HEK293 (cell line): ENCODE data around the gene TRMT112.

Experiments used
- CTCF ChIA-PET: fragments of 350-600 bp; formaldehyde crosslinking; extraction: SDS; loops from one replicate; lab custom pipeline; 2021; ENCODE audit warnings: antibody characterized with exemption; lab: Yijun Ruan, JAX
- POLR2A ChIA-PET: fragments of 300-600 bp; formaldehyde crosslinking; extraction: SDS; loops from one replicate; lab custom pipeline; 2020; ENCODE audit warnings: antibody characterized with exemption, inconsistent platforms; lab: Yijun Ruan, JAX
- H3K27ac ChIP-seq: fragments of 200-500 bp; sonication (Bioruptor generic); 2 replicates; pipeline ENCODE4 v1.5.1; 2014; ENCODE audit warnings: low read depth, low read length, control low read depth, inconsistent platforms; ENCODE audit errors: extremely low read depth
- H3K36me3 ChIP-seq, 2 experiments: fragments of 200-500 bp in 1 of 2; sonication (Bioruptor generic) in 1 of 2; 1 replicate in 1 of 2; 2 replicates in 1 of 2; pipeline ENCODE4 v1.5.1; 2014 to 2017; ENCODE audit warnings: inconsistent platforms in 2 of 2, low read length in 2 of 2; ENCODE audit not compliant: control insufficient read depth in 2 of 2, insufficient read depth in 1 of 2
- H3K4me1 ChIP-seq: fragments of 200-500 bp; sonication (Bioruptor generic); 2 replicates; pipeline ENCODE4 v1.5.1; 2014; ENCODE audit warnings: mild to moderate bottlenecking, low read length, inconsistent platforms; ENCODE audit not compliant: control insufficient read depth, insufficient read depth
- H3K4me3 ChIP-seq: 2 replicates; pipeline ENCODE4 v1.5.1; 2011; ENCODE audit warnings: low read depth, mild to moderate bottlenecking, control low read depth, low read length, moderate library complexity
- H3K9me3 ChIP-seq: fragments of 200-500 bp; sonication (Bioruptor generic); 2 replicates; pipeline ENCODE4 v1.5.1; 2014; ENCODE audit warnings: low read depth, low read length, inconsistent platforms; ENCODE audit not compliant: control insufficient read depth, insufficient read depth
- BCL11A ChIP-seq: fragments of 450-650 bp; formaldehyde crosslinking; IDR thresholded peaks from 2 replicates; pipeline ENCODE4 v1.5.1; 2016; ENCODE audit warnings: low read depth, missing biosample characterization, missing genetic modification characterization
- GLIS1 ChIP-seq: fragments of 450-650 bp; formaldehyde crosslinking; IDR thresholded peaks from 2 replicates; pipeline ENCODE4 v1.5.1; 2016; ENCODE audit warnings: missing biosample characterization, missing genetic modification characterization
- HOXC10 ChIP-seq: sonication (generic); formaldehyde crosslinking; IDR thresholded peaks from 2 replicates; pipeline ENCODE4 v1.8.1; 2023; ENCODE audit warnings: mild to moderate bottlenecking, missing genetic modification reagents
- HOXD13 ChIP-seq: sonication (generic); formaldehyde crosslinking; IDR thresholded peaks from 2 replicates; pipeline ENCODE4 v1.8.0; 2022; ENCODE audit warnings: missing genetic modification reagents, borderline replicate concordance
- KLF1 ChIP-seq: fragments of 450-650 bp; formaldehyde crosslinking; IDR thresholded peaks from 2 replicates; pipeline ENCODE4 v1.5.1; 2016; ENCODE audit warnings: missing biosample characterization, missing genetic modification characterization
- REPIN1 ChIP-seq: fragments of 450-650 bp; formaldehyde crosslinking; IDR thresholded peaks from 2 replicates; pipeline ENCODE4 v1.5.1; 2017; ENCODE audit warnings: missing biosample characterization, missing genetic modification characterization, low read depth
- SCRT2 ChIP-seq: fragments of 450-650 bp; formaldehyde crosslinking; IDR thresholded peaks from 2 replicates; pipeline ENCODE4 v1.5.1; 2016; ENCODE audit warnings: missing biosample characterization, missing genetic modification characterization
- SP2 ChIP-seq: fragments of 450-650 bp; formaldehyde crosslinking; IDR thresholded peaks from 2 replicates; pipeline ENCODE4 v1.5.1; 2016; ENCODE audit warnings: missing biosample characterization, missing genetic modification characterization
- ZBTB17 ChIP-seq: fragments of 450-650 bp; formaldehyde crosslinking; IDR thresholded peaks from 2 replicates; pipeline ENCODE4 v1.5.1; 2016; ENCODE audit warnings: missing biosample characterization, missing genetic modification characterization
- ZBTB7A ChIP-seq: fragments of 450-650 bp; formaldehyde crosslinking; IDR thresholded peaks from 2 replicates; pipeline ENCODE4 v1.5.1; 2016; ENCODE audit warnings: low read depth, missing biosample characterization, missing genetic modification characterization
- ZIC2 ChIP-seq: fragments of 450-650 bp; formaldehyde crosslinking; IDR thresholded peaks from 2 replicates; pipeline ENCODE4 v1.5.1; 2016; ENCODE audit warnings: missing biosample characterization, missing genetic modification characterization
- ZNF19 ChIP-seq: fragments of 450-650 bp; formaldehyde crosslinking; IDR thresholded peaks from 2 replicates; pipeline ENCODE4; 2016; ENCODE audit warnings: missing biosample characterization, missing genetic modification characterization, low read depth
- ZNF202 ChIP-seq: fragments of 450-650 bp; formaldehyde crosslinking; IDR thresholded peaks from 2 replicates; pipeline ENCODE4 v1.5.1; 2016; ENCODE audit warnings: missing biosample characterization, missing genetic modification characterization, borderline replicate concordance
- ZNF266 ChIP-seq: fragments of 450-650 bp; formaldehyde crosslinking; IDR thresholded peaks from 2 replicates; pipeline ENCODE4 v1.5.1; 2016; ENCODE audit warnings: missing biosample characterization, missing genetic modification characterization, low read depth
- ZNF391 ChIP-seq: fragments of 450-650 bp; formaldehyde crosslinking; IDR thresholded peaks from 2 replicates; pipeline ENCODE4 v1.5.1; 2016; ENCODE audit warnings: low read depth, missing biosample characterization, missing genetic modification characterization, borderline replicate concordance
- ZNF501 ChIP-seq: fragments of 450-650 bp; formaldehyde crosslinking; IDR thresholded peaks from 2 replicates; pipeline ENCODE4 v1.5.1; 2016; ENCODE audit warnings: missing biosample characterization, missing genetic modification characterization
- ZNF585B ChIP-seq: fragments of 450-650 bp; formaldehyde crosslinking; IDR thresholded peaks from 2 replicates; pipeline ENCODE4 v1.5.1; 2016; ENCODE audit warnings: missing biosample characterization, missing genetic modification characterization
- ZNF600 ChIP-seq: fragments of 450-650 bp; formaldehyde crosslinking; IDR thresholded peaks from 2 replicates; pipeline ENCODE4 v1.5.1; 2016; ENCODE audit warnings: missing biosample characterization, missing genetic modification characterization
- ZNF747 ChIP-seq: fragments of 450-650 bp; formaldehyde crosslinking; IDR thresholded peaks from 2 replicates; pipeline ENCODE4 v1.5.1; 2016; ENCODE audit warnings: missing biosample characterization, missing genetic modification characterization
- ZNF791 ChIP-seq: fragments of 450-650 bp; formaldehyde crosslinking; IDR thresholded peaks from 2 replicates; pipeline ENCODE4 v1.5.1; 2016; ENCODE audit warnings: missing biosample characterization, missing genetic modification characterization
- TF ChIP-seq, protein P1 (sequence below): fragments of 450-650 bp; formaldehyde crosslinking; IDR thresholded peaks from 2 replicates; pipeline ENCODE4 v1.5.1; 2017; ENCODE audit warnings: missing biosample characterization, missing genetic modification characterization
- TF ChIP-seq, protein P2 (sequence below): fragments of 450-650 bp; formaldehyde crosslinking; IDR thresholded peaks from 2 replicates; pipeline ENCODE4 v1.5.1; 2017; ENCODE audit warnings: missing biosample characterization, missing genetic modification characterization
- TF ChIP-seq, protein P3 (sequence below): fragments of 450-650 bp; formaldehyde crosslinking; IDR thresholded peaks from 2 replicates; pipeline ENCODE4 v1.5.1; 2016; ENCODE audit warnings: missing biosample characterization, missing genetic modification characterization
- TF ChIP-seq, protein P4 (sequence below): fragments of 450-650 bp; formaldehyde crosslinking; IDR thresholded peaks from 2 replicates; pipeline ENCODE4 v1.5.1; 2016; ENCODE audit warnings: missing biosample characterization, missing genetic modification characterization

TRMT112 gene

DNA sequence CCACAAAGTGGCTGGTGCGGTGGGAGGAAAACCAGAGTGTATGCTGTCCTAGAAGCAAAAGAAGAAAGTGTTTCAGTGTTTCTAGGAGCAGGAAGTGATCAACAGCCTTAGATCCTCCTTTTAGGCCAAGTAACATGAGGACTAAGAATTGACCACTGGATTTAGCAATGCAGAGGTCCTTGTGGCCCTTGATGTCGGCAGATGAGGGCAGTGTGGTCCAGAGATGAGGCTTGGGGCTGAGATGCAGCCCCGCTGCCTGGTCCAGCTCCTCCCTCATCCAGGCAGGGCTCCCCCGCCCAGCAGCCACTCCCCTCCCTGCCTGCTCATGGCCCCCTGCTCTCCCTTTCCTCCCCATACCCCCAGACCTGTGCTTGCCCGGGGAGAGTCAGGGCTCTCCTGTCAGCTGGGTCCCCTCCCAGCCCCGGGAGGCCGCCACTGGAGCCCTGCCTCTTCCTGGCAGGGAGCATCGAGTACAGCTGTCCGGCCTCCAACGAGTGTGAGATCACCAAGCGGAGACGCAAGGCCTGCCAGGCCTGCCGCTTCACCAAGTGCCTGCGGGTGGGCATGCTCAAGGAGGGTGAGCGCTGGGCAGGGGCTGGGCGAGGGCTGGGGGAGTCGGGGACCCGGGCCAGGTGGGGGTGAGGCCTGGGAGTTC lies 3.7 kb downstream of the TRMT112 start:
- 0 out of 2 replicates have a peak, but pooled peaks have one; percentile 22 for TF ChIP-seq SP2 (tag by site-specific recombination)
- TF ChIP-seq ZBTB17 (tag by site-specific recombination) = no peak
- TF ChIP-seq, protein P1, sequence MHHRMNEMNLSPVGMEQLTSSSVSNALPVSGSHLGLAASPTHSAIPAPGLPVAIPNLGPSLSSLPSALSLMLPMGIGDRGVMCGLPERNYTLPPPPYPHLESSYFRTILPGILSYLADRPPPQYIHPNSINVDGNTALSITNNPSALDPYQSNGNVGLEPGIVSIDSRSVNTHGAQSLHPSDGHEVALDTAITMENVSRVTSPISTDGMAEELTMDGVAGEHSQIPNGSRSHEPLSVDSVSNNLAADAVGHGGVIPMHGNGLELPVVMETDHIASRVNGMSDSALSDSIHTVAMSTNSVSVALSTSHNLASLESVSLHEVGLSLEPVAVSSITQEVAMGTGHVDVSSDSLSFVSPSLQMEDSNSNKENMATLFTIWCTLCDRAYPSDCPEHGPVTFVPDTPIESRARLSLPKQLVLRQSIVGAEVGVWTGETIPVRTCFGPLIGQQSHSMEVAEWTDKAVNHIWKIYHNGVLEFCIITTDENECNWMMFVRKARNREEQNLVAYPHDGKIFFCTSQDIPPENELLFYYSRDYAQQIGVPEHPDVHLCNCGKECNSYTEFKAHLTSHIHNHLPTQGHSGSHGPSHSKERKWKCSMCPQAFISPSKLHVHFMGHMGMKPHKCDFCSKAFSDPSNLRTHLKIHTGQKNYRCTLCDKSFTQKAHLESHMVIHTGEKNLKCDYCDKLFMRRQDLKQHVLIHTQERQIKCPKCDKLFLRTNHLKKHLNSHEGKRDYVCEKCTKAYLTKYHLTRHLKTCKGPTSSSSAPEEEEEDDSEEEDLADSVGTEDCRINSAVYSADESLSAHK (tag by site-specific recombination) = no peak
- TF ChIP-seq ZNF791 (tag by site-specific recombination) = no peak
- TF ChIP-seq BCL11A (tag by site-specific recombination) = no peak
- peak; percentile 92 for TF ChIP-seq ZIC2
- TF ChIP-seq GLIS1 (tag by site-specific recombination) = peak; percentile 66
- TF ChIP-seq, protein P2, sequence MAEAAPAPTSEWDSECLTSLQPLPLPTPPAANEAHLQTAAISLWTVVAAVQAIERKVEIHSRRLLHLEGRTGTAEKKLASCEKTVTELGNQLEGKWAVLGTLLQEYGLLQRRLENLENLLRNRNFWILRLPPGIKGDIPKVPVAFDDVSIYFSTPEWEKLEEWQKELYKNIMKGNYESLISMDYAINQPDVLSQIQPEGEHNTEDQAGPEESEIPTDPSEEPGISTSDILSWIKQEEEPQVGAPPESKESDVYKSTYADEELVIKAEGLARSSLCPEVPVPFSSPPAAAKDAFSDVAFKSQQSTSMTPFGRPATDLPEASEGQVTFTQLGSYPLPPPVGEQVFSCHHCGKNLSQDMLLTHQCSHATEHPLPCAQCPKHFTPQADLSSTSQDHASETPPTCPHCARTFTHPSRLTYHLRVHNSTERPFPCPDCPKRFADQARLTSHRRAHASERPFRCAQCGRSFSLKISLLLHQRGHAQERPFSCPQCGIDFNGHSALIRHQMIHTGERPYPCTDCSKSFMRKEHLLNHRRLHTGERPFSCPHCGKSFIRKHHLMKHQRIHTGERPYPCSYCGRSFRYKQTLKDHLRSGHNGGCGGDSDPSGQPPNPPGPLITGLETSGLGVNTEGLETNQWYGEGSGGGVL (tag by site-specific recombination) = peak; percentile 23; the same call in 1 of the 2 replicates
- TF ChIP-seq SCRT2 (tag by site-specific recombination) = no peak
- TF ChIP-seq, protein P3, sequence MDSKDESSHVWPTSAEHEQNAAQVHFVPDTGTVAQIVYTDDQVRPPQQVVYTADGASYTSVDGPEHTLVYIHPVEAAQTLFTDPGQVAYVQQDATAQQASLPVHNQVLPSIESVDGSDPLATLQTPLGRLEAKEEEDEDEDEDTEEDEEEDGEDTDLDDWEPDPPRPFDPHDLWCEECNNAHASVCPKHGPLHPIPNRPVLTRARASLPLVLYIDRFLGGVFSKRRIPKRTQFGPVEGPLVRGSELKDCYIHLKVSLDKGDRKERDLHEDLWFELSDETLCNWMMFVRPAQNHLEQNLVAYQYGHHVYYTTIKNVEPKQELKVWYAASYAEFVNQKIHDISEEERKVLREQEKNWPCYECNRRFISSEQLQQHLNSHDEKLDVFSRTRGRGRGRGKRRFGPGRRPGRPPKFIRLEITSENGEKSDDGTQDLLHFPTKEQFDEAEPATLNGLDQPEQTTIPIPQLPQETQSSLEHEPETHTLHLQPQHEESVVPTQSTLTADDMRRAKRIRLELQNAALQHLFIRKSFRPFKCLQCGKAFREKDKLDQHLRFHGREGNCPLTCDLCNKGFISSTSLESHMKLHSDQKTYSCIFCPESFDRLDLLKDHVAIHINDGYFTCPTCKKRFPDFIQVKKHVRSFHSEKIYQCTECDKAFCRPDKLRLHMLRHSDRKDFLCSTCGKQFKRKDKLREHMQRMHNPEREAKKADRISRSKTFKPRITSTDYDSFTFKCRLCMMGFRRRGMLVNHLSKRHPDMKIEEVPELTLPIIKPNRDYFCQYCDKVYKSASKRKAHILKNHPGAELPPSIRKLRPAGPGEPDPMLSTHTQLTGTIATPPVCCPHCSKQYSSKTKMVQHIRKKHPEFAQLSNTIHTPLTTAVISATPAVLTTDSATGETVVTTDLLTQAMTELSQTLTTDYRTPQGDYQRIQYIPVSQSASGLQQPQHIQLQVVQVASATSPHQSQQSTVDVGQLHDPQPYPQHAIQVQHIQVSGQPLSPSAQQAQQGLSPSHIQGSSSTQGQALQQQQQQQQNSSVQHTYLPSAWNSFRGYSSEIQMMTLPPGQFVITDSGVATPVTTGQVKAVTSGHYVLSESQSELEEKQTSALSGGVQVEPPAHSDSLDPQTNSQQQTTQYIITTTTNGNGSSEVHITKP (tag by site-specific recombination) = no peak
- no peak for TF ChIP-seq REPIN1 (tag by site-specific recombination)
- TF ChIP-seq KLF1 (tag by site-specific recombination) = 0 out of 2 replicates have a peak, but pooled peaks have one; percentile 26
- no peak for TF ChIP-seq HOXC10 (CRISPR knock-in tag)
- TF ChIP-seq, protein P4, sequence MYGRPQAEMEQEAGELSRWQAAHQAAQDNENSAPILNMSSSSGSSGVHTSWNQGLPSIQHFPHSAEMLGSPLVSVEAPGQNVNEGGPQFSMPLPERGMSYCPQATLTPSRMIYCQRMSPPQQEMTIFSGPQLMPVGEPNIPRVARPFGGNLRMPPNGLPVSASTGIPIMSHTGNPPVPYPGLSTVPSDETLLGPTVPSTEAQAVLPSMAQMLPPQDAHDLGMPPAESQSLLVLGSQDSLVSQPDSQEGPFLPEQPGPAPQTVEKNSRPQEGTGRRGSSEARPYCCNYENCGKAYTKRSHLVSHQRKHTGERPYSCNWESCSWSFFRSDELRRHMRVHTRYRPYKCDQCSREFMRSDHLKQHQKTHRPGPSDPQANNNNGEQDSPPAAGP (tag by site-specific recombination) = peak; percentile 61; the same call in 1 of the 2 replicates
- ChIA-PET CTCF (interaction anchor here (1.6 to 2.2 kb wide), 2 partner anchors 9 to 41 kb away, joined by 5 to 7 read pairs; no protein-coding TSS in a partner anchor), POLR2A (interaction anchor here (0.7 kb wide), 1 partner anchor 109 kb away, joined by 3 read pairs; no protein-coding TSS in a partner anchor)
- Histone ChIP-seq H3K4me3 (no peak overlapping the region), H3K27ac (no peak overlapping the region), H3K36me3 (peaks cover 0 to 31% of the 10 kb centered on the region in 2 experiments; a peak in 1 of 3 replicates), H3K9me3 (no peaks in the 10 kb centered on the region), H3K4me1 (no peaks in the 10 kb centered on the region)

DNA sequence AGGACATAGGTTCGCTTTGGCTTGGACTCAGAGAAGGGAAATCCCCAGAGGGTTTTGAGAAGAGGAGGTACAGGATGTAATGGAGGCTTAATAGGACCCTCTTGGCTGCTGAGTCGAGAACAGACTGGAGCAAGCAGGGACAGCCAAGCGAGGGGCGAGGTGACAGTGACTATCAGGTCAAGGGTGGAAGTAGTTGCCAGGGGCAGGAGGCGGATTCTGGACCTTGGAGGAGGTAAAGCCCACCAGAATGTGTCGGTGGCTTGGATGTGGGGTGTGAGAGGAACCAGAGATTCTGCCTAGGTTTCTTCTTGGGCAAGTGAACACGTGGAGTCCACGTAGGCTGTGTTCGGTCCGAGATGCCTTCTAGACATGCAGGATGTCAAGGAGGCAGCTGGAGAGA lies 4.4 kb downstream of the TRMT112 start:
- Histone ChIP-seq H3K36me3 (peaks cover 0 to 31% of the 10 kb centered on the region in 2 experiments; a peak in 1 of 3 replicates), H3K4me1 (no peaks in the 10 kb centered on the region), H3K9me3 (no peaks in the 10 kb centered on the region), H3K4me3 (no peak overlapping the region), H3K27ac (no peak overlapping the region)
- POLR2A ChIA-PET = no interaction called here
- CTCF ChIA-PET = interaction anchor here (0.6 to 2.2 kb wide), 4 partner anchors 9 to 326 kb away, joined by 4 to 7 read pairs (median 4); no protein-coding TSS in a partner anchor
- no peak for TF ChIP-seq ZNF391
- TF ChIP-seq ZNF202 (tag by site-specific recombination) = no peak
- no peak for TF ChIP-seq ZNF266 (tag by site-specific recombination)
- TF ChIP-seq ZNF19 = no peak
- no peak for TF ChIP-seq ZBTB7A (tag by site-specific recombination)
- no peak for TF ChIP-seq ZNF501 (tag by site-specific recombination)
- TF ChIP-seq ZNF585B (tag by site-specific recombination) = no peak
- no peak for TF ChIP-seq ZNF747
- TF ChIP-seq ZNF600 (tag by site-specific recombination) = no peak
- TF ChIP-seq HOXD13 = no peak
